ENCODE measurements around the gene PILRA.
"Not testable (repeated sequence)": the region's sequence is repeated elsewhere in the genome, so short reads cannot be mapped to it uniquely, and the experiment has no call there.

- not testable (repeated sequence) for TF ChIP-seq CTCF (IDR thresholded peaks at IDR 0.05); POLR2A (IDR thresholded peaks at IDR 0.05; ENCODE audit: low read depth)
These were observed 46.4 kb upstream of the PILRA start for GRCh38 chr7:100326914-100327313.

Data from esophagus muscularis mucosa (tissue), 3 donors.